MM.1S (cell line): Measurements from ENCODE around the gene ANKH.

ENCODE experiments used
- DNase-seq: peaks from one replicate; pipeline ENCODE4 v3.0.0-alpha.2; 2015
- H2AFZ ChIP-seq: fragments of 300-600 bp; sonication (generic); 2 replicates; pipeline ENCODE4 v1.6.0; 2016; ENCODE audit warnings: antibody characterized with exemption, low read length
- H3F3A ChIP-seq: fragments of 300-600 bp; sonication (generic); 2 replicates; pipeline ENCODE4 v1.6.1; 2016; ENCODE audit warnings: mild to moderate bottlenecking, antibody characterized with exemption, low read length, moderate library complexity, mixed read lengths; ENCODE audit not compliant: insufficient read depth
- H3K27ac ChIP-seq: fragments of 300-600 bp; sonication (generic); 2 replicates; pipeline ENCODE4 v1.5.1; 2016; ENCODE audit warnings: mild to moderate bottlenecking, low read length
- H3K27me3 ChIP-seq: fragments of 300-600 bp; sonication (generic); replicated peaks from 2 replicates; pipeline ENCODE4 v1.6.0; 2016; ENCODE audit warnings: low read length; ENCODE audit not compliant: insufficient read depth
- H3K36me3 ChIP-seq: fragments of 300-600 bp; sonication (generic); replicated peaks from 2 replicates; pipeline ENCODE4 v1.6.1; 2016; ENCODE audit warnings: mild to moderate bottlenecking, low read length, mixed read lengths; ENCODE audit not compliant: insufficient read depth
- H3K4me1 ChIP-seq: fragments of 300-600 bp; sonication (generic); 2 replicates; pipeline ENCODE4 v1.6.1; 2016; ENCODE audit warnings: low read length, mixed read lengths
- H3K4me2 ChIP-seq: fragments of 300-600 bp; sonication (generic); 2 replicates; pipeline ENCODE4 v1.6.0; 2016; ENCODE audit warnings: low read depth, low read length
- H3K4me3 ChIP-seq: fragments of 300-600 bp; sonication (generic); 2 replicates; pipeline ENCODE4 v1.5.1; 2016; ENCODE audit warnings: low read length, mixed read lengths
- H3K79me2 ChIP-seq: fragments of 300-600 bp; sonication (generic); 2 replicates; pipeline ENCODE4 v1.6.1; 2016; ENCODE audit warnings: mixed run types, low read length, mixed read lengths
- H3K9ac ChIP-seq: fragments of 300-600 bp; sonication (generic); 2 replicates; pipeline ENCODE4 v1.6.1; 2016; ENCODE audit warnings: low read length, mixed read lengths
- H3K9me2 ChIP-seq: fragments of 300-600 bp; sonication (generic); replicated peaks from 2 replicates; pipeline ENCODE4 v1.6.1; 2016; ENCODE audit warnings: mild to moderate bottlenecking, low read length, mixed read lengths; ENCODE audit not compliant: insufficient read depth
- H3K9me3 ChIP-seq: fragments of 300-600 bp; sonication (generic); replicated peaks from 2 replicates; pipeline ENCODE4 v1.6.1; 2016; ENCODE audit warnings: mild to moderate bottlenecking, low read length, mixed read lengths; ENCODE audit not compliant: insufficient read depth
- H4K20me1 ChIP-seq: fragments of 300-600 bp; sonication (generic); 2 replicates; pipeline ENCODE4 v1.6.1; 2016; ENCODE audit warnings: mild to moderate bottlenecking, low read length, moderate library complexity, mixed read lengths; ENCODE audit not compliant: insufficient read depth
- EZH2 ChIP-seq: fragments of 300-600 bp; sonication (generic); optimal IDR thresholded peaks from 2 replicates; pipeline ENCODE3; 2017; ENCODE audit warnings: low read depth, mild to moderate bottlenecking, antibody characterized with exemption, low read length, mixed read lengths
- EZH2phosphoT487 ChIP-seq: fragments of 300-600 bp; sonication (generic); IDR thresholded peaks from 2 replicates; pipeline ENCODE4 v1.6.1; 2018; ENCODE audit warnings: antibody characterized with exemption, low read length
- TF ChIP-seq, protein P1 (sequence below): fragments of 300-600 bp; sonication (generic); IDR thresholded peaks from 2 replicates; pipeline ENCODE4 v1.5.1; 2016; ENCODE audit warnings: antibody characterized with exemption, low read length, mixed read lengths

Gene ANKH

GRCh38 chr5:14715481-14715880 lies 156.1 kb downstream of the ANKH start:
- no peak overlapping the region for H3K27ac ChIP-seq
- H3K9ac ChIP-seq, result no peak overlapping the region
- H3K4me2 ChIP-seq, result no peak overlapping the region
- DNase-seq, result no peak
- H3K4me3 ChIP-seq, result no peak overlapping the region
- H3F3A ChIP-seq, result no peaks in the 10 kb centered on the region
- no peaks in the 10 kb centered on the region for H3K4me1 ChIP-seq
- no peaks in the 10 kb centered on the region; the same call in 1 of the 2 replicates for H3K36me3 ChIP-seq
- TF ChIP-seq, protein P1, sequence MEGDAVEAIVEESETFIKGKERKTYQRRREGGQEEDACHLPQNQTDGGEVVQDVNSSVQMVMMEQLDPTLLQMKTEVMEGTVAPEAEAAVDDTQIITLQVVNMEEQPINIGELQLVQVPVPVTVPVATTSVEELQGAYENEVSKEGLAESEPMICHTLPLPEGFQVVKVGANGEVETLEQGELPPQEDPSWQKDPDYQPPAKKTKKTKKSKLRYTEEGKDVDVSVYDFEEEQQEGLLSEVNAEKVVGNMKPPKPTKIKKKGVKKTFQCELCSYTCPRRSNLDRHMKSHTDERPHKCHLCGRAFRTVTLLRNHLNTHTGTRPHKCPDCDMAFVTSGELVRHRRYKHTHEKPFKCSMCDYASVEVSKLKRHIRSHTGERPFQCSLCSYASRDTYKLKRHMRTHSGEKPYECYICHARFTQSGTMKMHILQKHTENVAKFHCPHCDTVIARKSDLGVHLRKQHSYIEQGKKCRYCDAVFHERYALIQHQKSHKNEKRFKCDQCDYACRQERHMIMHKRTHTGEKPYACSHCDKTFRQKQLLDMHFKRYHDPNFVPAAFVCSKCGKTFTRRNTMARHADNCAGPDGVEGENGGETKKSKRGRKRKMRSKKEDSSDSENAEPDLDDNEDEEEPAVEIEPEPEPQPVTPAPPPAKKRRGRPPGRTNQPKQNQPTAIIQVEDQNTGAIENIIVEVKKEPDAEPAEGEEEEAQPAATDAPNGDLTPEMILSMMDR, result no peak
- no peak for TF ChIP-seq EZH2phosphoT487
- no peak for TF ChIP-seq EZH2
- H3K9me3 ChIP-seq, result no peaks in the 10 kb centered on the region
- H3K9me2 ChIP-seq, result no peaks in the 10 kb centered on the region
- H3K79me2 ChIP-seq, result no peaks in the 10 kb centered on the region
- no peaks in the 10 kb centered on the region for H3K27me3 ChIP-seq
- no peaks in the 10 kb centered on the region for H4K20me1 ChIP-seq
- no peak overlapping the region for H2AFZ ChIP-seq

GRCh38 chr5:14714706-14715105 lies 156.9 kb downstream of the ANKH start:
- no peaks in the 10 kb centered on the region for H3K79me2 ChIP-seq
- H3K36me3 ChIP-seq, result no peaks in the 10 kb centered on the region; the same call in 1 of the 2 replicates
- no peaks in the 10 kb centered on the region for H3K27me3 ChIP-seq
- H3K4me2 ChIP-seq, result no peak overlapping the region
- no peaks in the 10 kb centered on the region for H4K20me1 ChIP-seq
- no peak overlapping the region for H3K27ac ChIP-seq
- H3K9me3 ChIP-seq, result no peaks in the 10 kb centered on the region
- no peaks in the 10 kb centered on the region for H3K4me1 ChIP-seq
- TF ChIP-seq, protein P1, result no peak
- TF ChIP-seq EZH2 (no peak), EZH2phosphoT487 (no peak)
- no peaks in the 10 kb centered on the region for H3K9me2 ChIP-seq
- H3F3A ChIP-seq, result no peaks in the 10 kb centered on the region
- no peak overlapping the region for H2AFZ ChIP-seq
- DNase-seq, result no peak
- H3K4me3 ChIP-seq, result no peak overlapping the region
- no peak overlapping the region for H3K9ac ChIP-seq

DNA sequence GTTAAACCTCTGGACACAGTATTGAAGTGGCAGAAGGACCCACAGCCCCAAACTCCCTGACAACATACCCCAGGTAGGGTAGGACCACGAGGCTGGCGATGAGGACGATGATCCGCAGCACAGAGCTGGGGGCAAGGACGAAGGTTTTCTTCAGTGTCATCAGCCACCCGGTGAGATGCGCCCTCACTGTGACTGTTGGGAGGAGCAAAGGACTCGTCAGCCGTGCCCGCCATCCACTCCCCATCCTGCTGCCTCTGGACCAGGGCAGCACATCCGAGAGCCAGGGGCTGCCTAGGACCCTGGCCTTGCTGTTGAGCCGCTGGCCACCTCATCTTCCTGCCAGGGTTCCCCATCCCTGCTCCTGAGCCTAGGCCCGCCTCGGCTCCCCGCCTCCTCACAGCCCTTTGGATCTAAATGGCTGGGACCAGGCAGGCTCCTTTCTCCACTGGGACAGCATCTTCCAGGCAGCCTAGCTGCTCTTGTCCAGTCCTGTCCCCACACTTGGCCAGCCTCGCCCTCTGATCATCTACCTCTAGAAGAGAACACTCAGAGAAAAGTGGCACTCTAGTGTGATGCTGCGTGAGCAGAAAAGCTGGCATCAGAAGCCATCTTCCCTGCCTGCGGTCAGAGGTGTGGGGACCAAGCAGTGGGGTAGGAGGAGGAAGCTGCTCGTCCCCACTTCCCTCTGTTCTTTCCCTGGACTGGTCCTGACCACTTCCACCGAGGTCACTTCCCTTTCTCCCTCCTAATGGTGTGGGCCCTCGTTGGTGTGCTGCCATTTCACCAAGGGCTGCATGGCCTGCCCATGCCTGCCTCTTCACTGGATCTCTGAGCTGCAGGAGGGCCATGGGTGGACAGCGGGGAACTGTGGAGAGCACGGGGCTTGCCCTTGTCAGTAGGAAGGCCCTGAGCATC lies 157.8 kb downstream of the ANKH start:
- Histone ChIP-seq H3K36me3 (no peaks in the 10 kb centered on the region; the same call in 1 of the 2 replicates), H3F3A (no peaks in the 10 kb centered on the region), H3K79me2 (no peaks in the 10 kb centered on the region), H3K4me3 (no peak overlapping the region), H3K9me3 (no peaks in the 10 kb centered on the region), H3K27ac (no peak overlapping the region), H3K4me2 (no peak overlapping the region), H4K20me1 (no peaks in the 10 kb centered on the region), H3K9me2 (no peaks in the 10 kb centered on the region), H3K4me1 (no peaks in the 10 kb centered on the region), H2AFZ (no peak overlapping the region), H3K9ac (no peak overlapping the region), H3K27me3 (no peaks in the 10 kb centered on the region)
- TF ChIP-seq EZH2phosphoT487 (no peak), EZH2 (no peak)
- TF ChIP-seq, protein P1, result no peak
- DNase-seq, result no peak
